Suprapubic skin (tissue), 4 donors: Measurements from ENCODE around the gene SEPHS1. TPM values are rescaled to one million over a fixed set of nuclear protein-coding genes. Genes with fewer than 3 reads are reported as not detected.
A peak's percentile ranks its signal among the peaks of the same experiment; 100 is the strongest.

Experiments
- DNase-seq, 2 donors: peaks; one replicate each; pipeline ENCODE4 v3.0.0-alpha.2; 2019; ENCODE audit warnings: low spot score in 2 of 2
- H3K27ac ChIP-seq: fragments of 200-600 bp; sonication (generic); one replicate; pipeline ENCODE4 v1.5.1; 2019
- H3K27me3 ChIP-seq: fragments of 200-600 bp; sonication (generic); one replicate; pipeline ENCODE4 v1.5.1; 2019
- H3K36me3 ChIP-seq: fragments of 200-600 bp; sonication (generic); one replicate; pipeline ENCODE4 v1.5.1; 2019
- H3K4me1 ChIP-seq: fragments of 200-600 bp; sonication (generic); one replicate; pipeline ENCODE4 v1.5.1; 2019
- H3K4me3 ChIP-seq: fragments of 200-600 bp; sonication (generic); one replicate; pipeline ENCODE4 v1.5.1; 2019; ENCODE audit warnings: mild to moderate bottlenecking
- H3K9me3 ChIP-seq: fragments of 200-600 bp; sonication (generic); one replicate; pipeline ENCODE4 v1.5.1; 2019
- EP300 ChIP-seq: sonication (generic); formaldehyde crosslinking; IDR thresholded peaks from one replicate; pipeline ENCODE4 v1.6.1; 2017; ENCODE audit warnings: antibody characterized with exemption
- POLR2A ChIP-seq, 2 donors: fragments of 450-650 bp; IDR thresholded peaks; one replicate each; pipeline ENCODE4 v1.6.1; 2017; ENCODE audit warnings: antibody characterized with exemption in 2 of 2, mild to moderate bottlenecking in 2 of 2, moderate library complexity in 2 of 2
- POLR2AphosphoS5 ChIP-seq, 3 donors: sonication (generic); formaldehyde crosslinking; IDR thresholded peaks; one replicate each; pipeline ENCODE4 v1.6.1; 2017; ENCODE audit warnings: antibody characterized with exemption in 3 of 3
- WGBS: methylation state at CpG from one replicate; pipeline ENCODE4 v1.1.5; 2018; 5-methylcytosine and 5-hydroxymethylcytosine counted together
- total RNA-seq, 4 donors: library from RNA; depleted of rRNA; stranded (reverse); fragments of >200 nt; gene quantifications; one replicate each; pipeline ENCODE4 v1.1.0, GENCODE V29; 2016
- TF ChIP-seq, protein P1 (sequence below), 2 donors: fragments of 200-600 bp in 1 of 2; fragments of 450-650 bp in 1 of 2; sonication (generic) in 1 of 2; IDR thresholded peaks; one replicate each; pipeline ENCODE4 v1.5.1; 2016 to 2019; ENCODE audit warnings: antibody characterized with exemption in 2 of 2, mild to moderate bottlenecking in 1 of 2, moderate library complexity in 1 of 2

SEPHS1 gene
- total RNA-seq, 4 donors from 2014 or later = 23.1 to 31.6 (median 25.4) TPM

DNA sequence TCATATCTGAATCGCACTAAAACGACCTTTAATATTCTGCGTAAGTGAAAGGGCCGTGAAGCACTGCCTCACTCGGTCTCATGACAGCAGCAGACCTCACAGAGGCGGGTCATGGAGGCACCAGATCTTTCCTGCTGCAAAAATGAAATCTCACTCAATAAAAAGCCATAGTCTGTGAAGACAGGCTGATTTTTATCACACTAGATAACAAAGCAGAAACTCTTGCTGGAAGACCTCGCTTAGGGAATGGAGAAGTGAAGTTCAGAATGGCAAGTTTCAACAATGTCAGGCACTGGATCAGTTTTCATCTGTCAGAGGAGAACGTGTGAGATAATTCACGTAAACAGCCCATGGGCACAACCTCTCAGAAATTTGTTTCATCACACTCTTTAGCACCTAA, 8.0 kb downstream of the SEPHS1 start:
- TF ChIP-seq, protein P1, sequence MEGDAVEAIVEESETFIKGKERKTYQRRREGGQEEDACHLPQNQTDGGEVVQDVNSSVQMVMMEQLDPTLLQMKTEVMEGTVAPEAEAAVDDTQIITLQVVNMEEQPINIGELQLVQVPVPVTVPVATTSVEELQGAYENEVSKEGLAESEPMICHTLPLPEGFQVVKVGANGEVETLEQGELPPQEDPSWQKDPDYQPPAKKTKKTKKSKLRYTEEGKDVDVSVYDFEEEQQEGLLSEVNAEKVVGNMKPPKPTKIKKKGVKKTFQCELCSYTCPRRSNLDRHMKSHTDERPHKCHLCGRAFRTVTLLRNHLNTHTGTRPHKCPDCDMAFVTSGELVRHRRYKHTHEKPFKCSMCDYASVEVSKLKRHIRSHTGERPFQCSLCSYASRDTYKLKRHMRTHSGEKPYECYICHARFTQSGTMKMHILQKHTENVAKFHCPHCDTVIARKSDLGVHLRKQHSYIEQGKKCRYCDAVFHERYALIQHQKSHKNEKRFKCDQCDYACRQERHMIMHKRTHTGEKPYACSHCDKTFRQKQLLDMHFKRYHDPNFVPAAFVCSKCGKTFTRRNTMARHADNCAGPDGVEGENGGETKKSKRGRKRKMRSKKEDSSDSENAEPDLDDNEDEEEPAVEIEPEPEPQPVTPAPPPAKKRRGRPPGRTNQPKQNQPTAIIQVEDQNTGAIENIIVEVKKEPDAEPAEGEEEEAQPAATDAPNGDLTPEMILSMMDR (IDR thresholded peaks at IDR 0.05) = no peak
- TF ChIP-seq EP300 (no peak), POLR2AphosphoS5 (IDR thresholded peaks at IDR 0.05) (no peak), POLR2A (IDR thresholded peaks at IDR 0.05) (no peak)
- Histone ChIP-seq H3K27me3 (no peaks in the 10 kb centered on the region), H3K4me3 (peak overlapping the region; percentile 25), H3K36me3 (peaks cover 22% of the 10 kb centered on the region), H3K27ac (no peak overlapping the region), H3K9me3 (no peaks in the 10 kb centered on the region), H3K4me1 (peaks cover 15% of the 10 kb centered on the region)
- DNase-seq = no peak
- WGBS = 44% methylated on average over 9 of the region's 9 CpGs

DNA sequence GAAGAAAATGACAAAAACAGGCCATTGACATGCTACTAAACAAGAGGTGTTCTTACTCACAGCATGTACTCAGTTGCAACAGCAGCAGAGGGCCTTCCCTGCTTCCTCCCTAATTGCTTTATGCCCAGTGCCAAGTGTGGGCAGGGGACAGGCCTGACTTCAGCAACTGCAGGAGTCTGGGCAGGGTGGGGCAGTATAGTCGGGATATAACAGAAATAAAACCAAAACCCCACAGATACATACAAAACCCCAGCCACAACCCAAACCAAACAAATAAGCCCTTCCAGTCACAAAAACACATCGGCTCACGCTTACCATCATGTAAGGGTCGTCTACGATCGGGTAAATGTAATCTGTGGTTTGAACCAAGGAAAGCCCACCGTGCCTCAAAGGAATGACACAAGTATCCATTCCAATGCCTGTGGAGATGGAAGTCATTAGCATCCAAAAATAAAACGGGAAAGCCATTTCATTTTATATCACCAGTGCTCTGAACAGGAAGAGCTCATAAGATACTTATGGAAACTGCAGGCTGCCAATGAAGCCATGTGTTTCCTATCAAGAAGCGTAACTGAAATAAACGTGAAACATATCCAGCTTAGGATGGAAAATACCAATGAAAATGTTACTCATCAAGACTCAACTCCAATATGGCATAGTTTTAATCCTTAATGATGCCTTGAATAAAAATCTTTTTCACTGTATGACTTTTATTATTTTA, 9.5 kb downstream of the SEPHS1 start:
- TF ChIP-seq EP300 = no peak
- TF ChIP-seq POLR2AphosphoS5 (IDR thresholded peaks at IDR 0.05) = no peak
- TF ChIP-seq, protein P1 (IDR thresholded peaks at IDR 0.05) = no peak
- TF ChIP-seq POLR2A (IDR thresholded peaks at IDR 0.05) = no peak
- no peaks in the 10 kb centered on the region for H3K9me3 ChIP-seq
- no peak overlapping the region for H3K4me3 ChIP-seq
- H3K36me3 ChIP-seq = peaks cover 27% of the 10 kb centered on the region
- H3K27ac ChIP-seq = no peak overlapping the region
- no peaks in the 10 kb centered on the region for H3K27me3 ChIP-seq
- 56% methylated on average over 10 of the region's 10 CpGs for WGBS
- peaks cover 8% of the 10 kb centered on the region for H3K4me1 ChIP-seq
- DNase-seq = no peak

DNA sequence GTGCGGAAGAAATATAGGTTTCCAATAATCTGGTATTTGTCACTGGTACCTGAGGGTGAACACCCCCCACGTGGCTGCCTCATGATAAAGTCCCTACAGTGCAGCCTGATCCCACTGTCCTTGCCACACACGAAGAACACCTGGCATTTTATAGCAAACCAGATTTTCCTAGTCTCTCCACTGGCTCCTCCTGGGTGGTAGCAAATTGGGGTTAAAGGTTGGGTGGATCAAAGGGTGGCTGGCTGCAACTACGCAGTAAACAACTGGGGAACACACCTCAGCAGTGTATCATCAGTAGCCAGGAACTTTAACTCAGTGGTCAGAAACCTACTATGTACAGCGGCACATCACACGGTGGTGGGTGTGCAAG, 10.3 kb downstream of the SEPHS1 start:
- peaks cover 8% of the 10 kb centered on the region for H3K4me1 ChIP-seq
- no peak for DNase-seq
- H3K27me3 ChIP-seq = no peaks in the 10 kb centered on the region
- no peaks in the 10 kb centered on the region for H3K9me3 ChIP-seq
- TF ChIP-seq, protein P1 (IDR thresholded peaks at IDR 0.05) = no peak
- TF ChIP-seq EP300 (no peak), POLR2A (IDR thresholded peaks at IDR 0.05) (no peak), POLR2AphosphoS5 (IDR thresholded peaks at IDR 0.05) (no peak)
- 79% methylated on average over 6 of the region's 6 CpGs for WGBS
- no peak overlapping the region for H3K27ac ChIP-seq
- H3K36me3 ChIP-seq = peaks cover 35% of the 10 kb centered on the region
- no peak overlapping the region for H3K4me3 ChIP-seq

DNA sequence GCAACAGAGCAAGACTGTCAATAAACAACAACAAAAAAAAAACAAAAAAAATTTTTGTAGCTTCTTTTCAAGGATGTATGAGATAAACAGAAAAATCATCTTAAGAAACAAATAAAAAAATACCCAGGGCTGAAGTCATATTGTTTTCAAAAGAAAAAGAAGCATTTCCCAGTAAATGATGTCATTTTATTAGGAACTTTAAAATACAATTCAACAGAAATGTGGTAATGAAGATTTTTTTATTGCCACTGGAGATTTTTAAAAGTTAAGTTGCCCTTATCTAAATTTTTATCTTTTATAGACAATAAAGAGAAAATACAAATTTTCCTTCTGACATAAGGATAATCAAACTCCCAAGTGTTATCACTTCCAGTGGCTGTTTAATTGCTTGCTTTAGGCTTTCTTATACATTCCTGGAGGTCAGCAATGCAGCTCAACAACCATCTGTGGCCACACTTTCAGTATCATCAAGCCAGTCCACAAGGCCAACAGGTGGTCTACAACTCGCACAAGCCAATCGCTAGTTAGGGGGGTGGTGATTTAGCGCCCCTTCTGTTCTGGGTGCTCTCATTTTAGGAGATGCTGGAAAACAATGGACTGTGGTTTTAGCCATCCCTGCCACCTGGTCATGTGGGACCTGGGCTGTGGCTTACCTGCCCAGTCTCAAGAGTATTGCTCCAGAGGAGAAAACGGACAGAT, 10.8 kb downstream of the SEPHS1 start:
- DNase-seq = no peak
- TF ChIP-seq POLR2A (IDR thresholded peaks at IDR 0.05) (no peak), EP300 (no peak), POLR2AphosphoS5 (IDR thresholded peaks at IDR 0.05) (no peak)
- TF ChIP-seq, protein P1 (IDR thresholded peaks at IDR 0.05) = no peak
- Histone ChIP-seq H3K9me3 (no peaks in the 10 kb centered on the region), H3K27ac (no peak overlapping the region), H3K4me3 (no peak overlapping the region), H3K27me3 (no peaks in the 10 kb centered on the region), H3K4me1 (peaks cover 8% of the 10 kb centered on the region), H3K36me3 (peaks cover 40% of the 10 kb centered on the region)
- 97% methylated on average over 4 of the region's 4 CpGs for WGBS

DNA sequence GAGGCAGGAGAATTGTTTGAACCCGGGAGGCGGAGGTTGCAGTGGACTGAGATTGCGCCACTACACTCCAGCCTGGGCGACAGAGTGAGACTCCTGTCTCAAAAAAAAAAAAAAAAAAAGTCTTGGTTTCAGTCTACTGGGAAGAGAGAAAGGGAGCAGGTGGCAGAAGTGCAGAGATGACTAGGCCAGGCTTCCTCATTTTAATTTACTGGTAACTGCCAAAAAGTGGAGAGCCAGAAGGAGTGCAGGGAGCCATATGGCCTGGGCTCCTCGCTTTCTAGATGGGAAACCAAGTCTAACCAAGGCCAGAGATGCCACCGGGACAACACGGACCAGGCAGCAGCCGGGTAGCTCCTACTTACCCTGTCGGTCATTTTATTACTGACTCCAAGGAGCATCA, 12.2 kb downstream of the SEPHS1 start:
- Histone ChIP-seq H3K27ac (no peak overlapping the region), H3K4me1 (peaks cover 8% of the 10 kb centered on the region), H3K4me3 (no peak overlapping the region), H3K36me3 (peaks cover 54% of the 10 kb centered on the region), H3K27me3 (no peaks in the 10 kb centered on the region), H3K9me3 (no peaks in the 10 kb centered on the region)
- WGBS = 96% methylated on average over 9 of the region's 9 CpGs
- TF ChIP-seq EP300 (no peak), POLR2AphosphoS5 (IDR thresholded peaks at IDR 0.05) (no peak), POLR2A (IDR thresholded peaks at IDR 0.05) (no peak)
- TF ChIP-seq, protein P1 (IDR thresholded peaks at IDR 0.05) = no peak
- no peak for DNase-seq
